ENCODE measurements around the gene TTYH3. TPM values are rescaled to one million over a fixed set of nuclear protein-coding genes. Genes with fewer than 3 reads are reported as not detected.

Gene TTYH3
- total RNA-seq, 4 donors from 2014 or later: 16.7 to 23.8 (median 21.4) TPM

DNA sequence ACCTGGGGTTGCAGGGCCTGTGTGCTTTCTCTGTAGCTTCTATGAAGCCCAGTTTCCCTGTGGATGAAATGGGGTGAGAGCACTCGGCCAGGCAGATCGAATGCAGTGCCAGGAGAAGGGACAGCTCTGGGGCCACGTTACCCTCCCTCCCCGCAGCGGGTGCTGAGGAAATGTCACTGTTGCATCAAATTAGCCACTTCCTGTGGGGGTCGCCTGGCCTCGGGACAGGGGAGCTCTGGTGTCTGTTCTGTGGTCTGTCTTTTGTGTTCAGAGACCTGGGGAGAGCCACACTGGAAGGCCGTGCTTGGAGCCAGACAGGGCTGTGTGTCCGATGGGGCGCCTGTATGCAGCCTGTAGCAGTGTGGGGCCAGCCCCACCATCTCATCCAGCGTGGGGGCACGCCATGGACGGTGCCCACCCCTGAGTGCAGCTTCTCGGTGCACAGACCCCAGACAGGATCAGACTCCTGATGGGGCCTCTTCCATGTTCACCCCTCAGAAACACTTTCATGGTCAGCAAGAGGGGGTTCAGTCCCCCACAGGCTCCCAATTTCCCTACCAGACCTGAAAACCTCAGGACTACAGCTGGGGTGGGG lies 13.6 kb downstream of the TTYH3 start:
- H3K9me3 ChIP-seq: no peaks in the 10 kb centered on the region
- no peak overlapping the region for H3K27ac ChIP-seq
- no peak overlapping the region for H3K4me3 ChIP-seq (replicated peaks in 1 of 3)
- H3K36me3 ChIP-seq: peaks cover 14 to 20% of the 10 kb centered on the region in 2 donors
- no peak for TF ChIP-seq POLR2A (IDR thresholded peaks at IDR 0.05)
- TF ChIP-seq, protein P1, sequence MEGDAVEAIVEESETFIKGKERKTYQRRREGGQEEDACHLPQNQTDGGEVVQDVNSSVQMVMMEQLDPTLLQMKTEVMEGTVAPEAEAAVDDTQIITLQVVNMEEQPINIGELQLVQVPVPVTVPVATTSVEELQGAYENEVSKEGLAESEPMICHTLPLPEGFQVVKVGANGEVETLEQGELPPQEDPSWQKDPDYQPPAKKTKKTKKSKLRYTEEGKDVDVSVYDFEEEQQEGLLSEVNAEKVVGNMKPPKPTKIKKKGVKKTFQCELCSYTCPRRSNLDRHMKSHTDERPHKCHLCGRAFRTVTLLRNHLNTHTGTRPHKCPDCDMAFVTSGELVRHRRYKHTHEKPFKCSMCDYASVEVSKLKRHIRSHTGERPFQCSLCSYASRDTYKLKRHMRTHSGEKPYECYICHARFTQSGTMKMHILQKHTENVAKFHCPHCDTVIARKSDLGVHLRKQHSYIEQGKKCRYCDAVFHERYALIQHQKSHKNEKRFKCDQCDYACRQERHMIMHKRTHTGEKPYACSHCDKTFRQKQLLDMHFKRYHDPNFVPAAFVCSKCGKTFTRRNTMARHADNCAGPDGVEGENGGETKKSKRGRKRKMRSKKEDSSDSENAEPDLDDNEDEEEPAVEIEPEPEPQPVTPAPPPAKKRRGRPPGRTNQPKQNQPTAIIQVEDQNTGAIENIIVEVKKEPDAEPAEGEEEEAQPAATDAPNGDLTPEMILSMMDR (IDR thresholded peaks at IDR 0.05): no peak
- H3K4me1 ChIP-seq: peaks cover 18 to 42% of the 10 kb centered on the region in 2 donors
- no peak for DNase-seq
- WGBS, 2 donors: 74 to 77% methylated on average over 8 to 13 of the region's 14 CpGs
- intact Hi-C loops (cut with DNase I): no loop called here
- H3K27me3 ChIP-seq: no peaks in the 10 kb centered on the region

DNA sequence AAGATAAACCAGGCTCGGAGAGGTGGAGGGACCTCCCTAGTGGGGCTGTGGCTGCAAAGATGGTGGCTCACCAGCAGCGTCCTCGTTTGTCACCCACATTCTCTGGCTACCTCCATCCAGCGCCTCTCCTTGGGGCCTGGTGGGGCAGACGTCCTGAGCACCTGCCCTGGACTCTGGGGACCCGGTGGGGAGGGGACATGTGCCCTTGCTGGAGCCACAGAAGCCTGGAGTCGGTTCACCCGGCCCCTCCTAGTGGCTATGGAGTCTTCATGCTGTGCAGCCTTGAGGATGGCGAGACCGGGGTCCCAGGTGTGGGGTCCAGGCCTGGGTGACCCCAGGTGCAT lies 14.5 kb downstream of the TTYH3 start:
- intact Hi-C loops (cut with DNase I): no loop called here
- peaks cover 14 to 21% of the 10 kb centered on the region in 2 donors for H3K36me3 ChIP-seq

DNA sequence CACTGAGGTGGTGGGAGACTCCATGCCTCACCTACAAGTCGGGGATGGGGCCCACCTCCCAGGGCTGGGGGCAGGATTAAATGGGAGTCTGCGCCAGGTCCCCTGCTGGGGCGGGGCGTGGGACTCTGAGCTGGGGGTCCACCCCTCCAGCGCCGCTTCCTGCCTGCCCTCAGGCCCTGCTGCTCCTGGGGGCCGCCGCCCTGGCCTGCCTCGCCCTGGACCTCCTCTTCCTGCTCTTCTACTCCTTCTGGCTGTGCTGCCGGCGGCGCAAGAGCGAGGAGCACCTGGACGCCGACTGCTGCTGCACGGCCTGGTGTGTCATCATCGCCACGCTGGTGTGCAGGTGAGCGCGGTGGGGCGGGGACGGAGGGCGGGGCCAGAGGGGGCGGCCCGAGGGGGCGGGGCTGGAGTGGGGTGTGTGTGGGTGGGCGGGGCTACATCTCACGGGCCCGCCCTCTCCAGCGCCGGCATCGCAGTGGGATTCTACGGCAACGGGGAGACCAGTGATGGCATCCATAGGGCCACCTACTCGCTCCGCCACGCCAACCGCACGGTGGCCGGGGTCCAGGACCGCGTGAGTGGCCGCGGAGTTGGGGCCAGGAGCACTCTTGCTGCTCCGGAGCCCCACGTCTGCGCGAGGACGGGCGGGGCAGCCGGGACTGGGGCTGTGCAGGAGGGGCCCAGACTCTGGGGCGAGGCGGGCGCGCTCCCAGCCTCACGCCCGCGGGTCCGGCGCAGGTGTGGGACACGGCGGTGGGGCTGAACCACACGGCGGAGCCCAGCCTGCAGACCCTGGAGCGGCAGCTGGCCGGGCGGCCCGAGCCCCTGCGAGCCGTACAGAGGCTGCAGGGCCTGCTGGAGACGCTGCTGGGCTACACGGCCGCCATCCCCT lies 15.1 kb downstream of the TTYH3 start:
- no peaks in the 10 kb centered on the region for H3K27me3 ChIP-seq
- H3K9me3 ChIP-seq: no peaks in the 10 kb centered on the region
- no peak overlapping the region for H3K27ac ChIP-seq
- intact Hi-C loops (cut with DNase I): no loop called here
- TF ChIP-seq, protein P1 (IDR thresholded peaks at IDR 0.05): no peak
- TF ChIP-seq POLR2A (IDR thresholded peaks at IDR 0.05): no peak
- peaks cover 17 to 25% of the 10 kb centered on the region in 2 donors for H3K36me3 ChIP-seq
- WGBS, 2 donors: 90 to 97% methylated on average over 4 to 42 of the region's 73 CpGs
- no peak overlapping the region for H3K4me3 ChIP-seq (replicated peaks in 1 of 3)
- DNase-seq: no peak
- peaks cover 4 to 26% of the 10 kb centered on the region in 2 donors for H3K4me1 ChIP-seq

More for the DNA sequence above, 14.5 kb downstream of the TTYH3 start:
- no peak overlapping the region for H3K4me3 ChIP-seq (replicated peaks in 1 of 3)
- H3K4me1 ChIP-seq: peaks cover 8 to 32% of the 10 kb centered on the region in 2 donors
- H3K27me3 ChIP-seq: no peaks in the 10 kb centered on the region
- TF ChIP-seq POLR2A (IDR thresholded peaks at IDR 0.05): no peak
- TF ChIP-seq, protein P1 (IDR thresholded peaks at IDR 0.05): no peak
- no peaks in the 10 kb centered on the region for H3K9me3 ChIP-seq
- H3K27ac ChIP-seq: no peak overlapping the region
- no peak for DNase-seq
- 85 to 90% methylated on average over 2 to 7 of the region's 10 CpGs for WGBS, 2 donors

DNA sequence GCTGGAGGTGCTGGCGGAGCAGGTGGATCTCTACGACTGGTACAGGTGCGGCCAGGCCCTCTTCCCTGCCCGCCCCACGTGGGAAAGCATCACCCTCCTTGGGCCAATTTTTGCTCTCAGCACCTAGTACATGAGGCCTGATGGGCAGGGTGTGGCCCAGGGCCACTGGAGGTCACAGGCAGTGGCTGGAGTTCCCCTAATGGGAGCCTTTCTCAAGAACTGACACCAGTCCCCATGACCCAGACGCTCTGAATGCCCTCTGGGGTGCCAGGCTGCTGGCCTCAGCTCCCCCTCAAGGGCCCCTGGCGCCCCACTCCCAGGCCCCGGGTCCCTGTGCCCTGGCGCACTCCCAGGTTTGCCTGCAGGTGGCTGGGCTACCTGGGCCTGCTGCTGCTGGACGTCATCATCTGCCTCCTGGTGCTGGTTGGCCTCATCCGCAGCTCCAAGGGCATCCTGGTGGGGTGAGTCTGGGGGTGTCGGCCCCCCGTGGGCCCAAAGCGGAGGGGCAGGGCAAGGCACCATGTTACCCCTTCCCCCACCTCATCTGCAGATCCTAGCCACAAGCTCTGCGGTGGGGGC lies 15.9 kb downstream of the TTYH3 start:
- intact Hi-C loops (cut with DNase I): no loop called here
- no peak for DNase-seq
- no peak overlapping the region for H3K4me3 ChIP-seq (replicated peaks in 1 of 3)
- peaks cover 23 to 29% of the 10 kb centered on the region in 2 donors for H3K36me3 ChIP-seq
- H3K27ac ChIP-seq: no peak overlapping the region
- peaks cover 0 to 22% of the 10 kb centered on the region in 2 donors for H3K4me1 ChIP-seq
- WGBS, 2 donors: 81 to 87% methylated on average over 5 to 9 of the region's 15 CpGs
- no peak for TF ChIP-seq POLR2A (IDR thresholded peaks at IDR 0.05)
- TF ChIP-seq, protein P1 (IDR thresholded peaks at IDR 0.05): no peak
- no peaks in the 10 kb centered on the region for H3K27me3 ChIP-seq
- no peaks in the 10 kb centered on the region for H3K9me3 ChIP-seq

All from thyroid gland (tissue), 4 donors.